ENCODE measurements around the gene PVALEF. TPM values are rescaled to one million over a fixed set of nuclear protein-coding genes. Genes with fewer than 3 reads are reported as not detected.

Gene PVALEF
- total RNA-seq, 1 experiment from 2014 or later: not detected

DNA sequence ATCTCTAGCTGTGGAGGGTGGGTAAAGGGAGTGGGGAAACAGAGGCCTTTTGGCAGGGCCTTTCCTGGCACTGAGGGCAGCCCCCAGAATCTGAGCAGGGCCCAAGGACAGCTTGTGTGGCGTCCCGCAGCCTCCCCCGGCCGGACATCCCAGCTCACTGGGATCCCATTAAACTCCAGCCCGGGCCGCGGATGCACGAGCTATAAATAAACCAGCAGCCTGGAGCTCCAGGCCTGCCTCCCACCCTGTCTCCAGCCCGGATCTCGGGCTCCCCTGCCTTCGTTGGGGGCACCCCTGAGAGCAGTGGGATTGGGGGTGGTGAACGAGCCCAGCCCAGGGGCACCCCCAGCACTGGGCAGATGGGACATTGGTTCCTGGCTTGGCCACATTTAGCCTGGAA lies 14.6 kb downstream of the PVALEF start:
- POLR2A ChIA-PET: no interaction called here
- CTCF ChIA-PET: interaction anchor here (0.5 to 0.6 kb wide), 2 partner anchors 32 to 65 kb away, joined by 3 to 10 read pairs; no protein-coding TSS in a partner anchor

DNA sequence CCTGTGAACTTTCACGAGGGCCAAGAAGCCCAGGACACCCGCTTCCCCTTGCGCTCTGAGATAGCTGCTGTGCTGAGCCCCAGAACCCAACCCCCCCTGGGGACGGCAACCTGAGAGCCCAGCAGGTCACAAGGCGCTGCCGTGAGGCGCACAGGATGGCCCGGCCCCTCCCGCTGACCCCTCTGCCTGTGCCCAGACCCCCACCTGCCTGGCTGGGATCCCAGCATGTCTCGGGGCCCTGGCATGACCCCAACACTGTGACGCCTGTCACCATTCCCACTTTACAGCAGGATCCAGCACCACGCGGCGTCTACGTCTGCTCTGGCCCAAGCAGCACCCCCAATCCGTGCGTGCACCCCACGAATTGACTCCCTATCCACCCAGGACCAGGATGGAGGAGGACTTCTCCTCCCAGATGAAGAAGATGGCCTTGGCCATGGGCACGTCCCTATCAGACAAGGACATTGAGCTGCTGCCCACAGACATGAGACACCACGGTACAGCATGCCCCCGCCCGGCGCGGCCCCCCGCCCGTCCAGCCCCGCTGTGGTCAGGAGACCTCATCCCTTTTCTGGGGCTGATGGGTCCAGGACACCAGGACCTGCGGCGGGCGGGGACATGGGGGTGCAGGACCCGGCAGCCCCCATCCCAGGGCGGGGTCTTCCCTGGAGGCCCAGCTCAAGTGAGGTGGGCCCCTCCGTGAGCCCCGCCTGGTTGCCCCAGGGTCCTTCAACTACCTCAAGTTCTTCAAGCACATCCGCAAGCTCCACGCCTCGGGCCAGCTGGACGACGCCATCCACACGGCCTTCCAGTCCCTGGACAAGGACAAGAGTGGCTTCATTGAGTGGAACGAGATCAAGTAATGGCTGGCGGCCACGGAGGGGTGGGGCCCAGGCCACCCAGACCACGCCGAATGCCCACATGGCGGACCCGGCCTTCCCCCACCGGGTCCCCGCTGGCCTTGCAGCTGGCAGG lies 15.8 kb downstream of the PVALEF start:
- Histone ChIP-seq H3K36me3 (ENCODE audit: control insufficient read depth, insufficient read depth, low read length) (no peaks in the 10 kb centered on the region), H3K27me3 (ENCODE audit: control insufficient read depth, insufficient read depth, low read length) (no peaks in the 10 kb centered on the region), H3K4me3 (ENCODE audit: low read depth in 2 of 2, low read length in 2 of 2) (no peak overlapping the region), H3K27ac (ENCODE audit: low read length) (no peak overlapping the region), H3K9me3 (ENCODE audit: control insufficient read depth, insufficient read depth, low read depth, low read length) (no peaks in the 10 kb centered on the region), H3K4me1 (ENCODE audit: control insufficient read depth, insufficient read depth, low read length) (no peaks in the 10 kb centered on the region; the same call in 1 of the 2 replicates)
- ATAC-seq (no peak), DNase-seq (ENCODE audit: low read depth, low spot score) (no peak)
- TF ChIP-seq, protein P1, sequence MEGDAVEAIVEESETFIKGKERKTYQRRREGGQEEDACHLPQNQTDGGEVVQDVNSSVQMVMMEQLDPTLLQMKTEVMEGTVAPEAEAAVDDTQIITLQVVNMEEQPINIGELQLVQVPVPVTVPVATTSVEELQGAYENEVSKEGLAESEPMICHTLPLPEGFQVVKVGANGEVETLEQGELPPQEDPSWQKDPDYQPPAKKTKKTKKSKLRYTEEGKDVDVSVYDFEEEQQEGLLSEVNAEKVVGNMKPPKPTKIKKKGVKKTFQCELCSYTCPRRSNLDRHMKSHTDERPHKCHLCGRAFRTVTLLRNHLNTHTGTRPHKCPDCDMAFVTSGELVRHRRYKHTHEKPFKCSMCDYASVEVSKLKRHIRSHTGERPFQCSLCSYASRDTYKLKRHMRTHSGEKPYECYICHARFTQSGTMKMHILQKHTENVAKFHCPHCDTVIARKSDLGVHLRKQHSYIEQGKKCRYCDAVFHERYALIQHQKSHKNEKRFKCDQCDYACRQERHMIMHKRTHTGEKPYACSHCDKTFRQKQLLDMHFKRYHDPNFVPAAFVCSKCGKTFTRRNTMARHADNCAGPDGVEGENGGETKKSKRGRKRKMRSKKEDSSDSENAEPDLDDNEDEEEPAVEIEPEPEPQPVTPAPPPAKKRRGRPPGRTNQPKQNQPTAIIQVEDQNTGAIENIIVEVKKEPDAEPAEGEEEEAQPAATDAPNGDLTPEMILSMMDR (IDR thresholded peaks at IDR 0.05): no peak
- no peak for TF ChIP-seq TCF7L2 (IDR thresholded peaks at IDR 0.05; ENCODE audit: low read depth, low read length)
- TF ChIP-seq POLR2AphosphoS5 (IDR thresholded peaks at IDR 0.05; ENCODE audit: low read depth, low read length): no peak
- TF ChIP-seq, protein P2, sequence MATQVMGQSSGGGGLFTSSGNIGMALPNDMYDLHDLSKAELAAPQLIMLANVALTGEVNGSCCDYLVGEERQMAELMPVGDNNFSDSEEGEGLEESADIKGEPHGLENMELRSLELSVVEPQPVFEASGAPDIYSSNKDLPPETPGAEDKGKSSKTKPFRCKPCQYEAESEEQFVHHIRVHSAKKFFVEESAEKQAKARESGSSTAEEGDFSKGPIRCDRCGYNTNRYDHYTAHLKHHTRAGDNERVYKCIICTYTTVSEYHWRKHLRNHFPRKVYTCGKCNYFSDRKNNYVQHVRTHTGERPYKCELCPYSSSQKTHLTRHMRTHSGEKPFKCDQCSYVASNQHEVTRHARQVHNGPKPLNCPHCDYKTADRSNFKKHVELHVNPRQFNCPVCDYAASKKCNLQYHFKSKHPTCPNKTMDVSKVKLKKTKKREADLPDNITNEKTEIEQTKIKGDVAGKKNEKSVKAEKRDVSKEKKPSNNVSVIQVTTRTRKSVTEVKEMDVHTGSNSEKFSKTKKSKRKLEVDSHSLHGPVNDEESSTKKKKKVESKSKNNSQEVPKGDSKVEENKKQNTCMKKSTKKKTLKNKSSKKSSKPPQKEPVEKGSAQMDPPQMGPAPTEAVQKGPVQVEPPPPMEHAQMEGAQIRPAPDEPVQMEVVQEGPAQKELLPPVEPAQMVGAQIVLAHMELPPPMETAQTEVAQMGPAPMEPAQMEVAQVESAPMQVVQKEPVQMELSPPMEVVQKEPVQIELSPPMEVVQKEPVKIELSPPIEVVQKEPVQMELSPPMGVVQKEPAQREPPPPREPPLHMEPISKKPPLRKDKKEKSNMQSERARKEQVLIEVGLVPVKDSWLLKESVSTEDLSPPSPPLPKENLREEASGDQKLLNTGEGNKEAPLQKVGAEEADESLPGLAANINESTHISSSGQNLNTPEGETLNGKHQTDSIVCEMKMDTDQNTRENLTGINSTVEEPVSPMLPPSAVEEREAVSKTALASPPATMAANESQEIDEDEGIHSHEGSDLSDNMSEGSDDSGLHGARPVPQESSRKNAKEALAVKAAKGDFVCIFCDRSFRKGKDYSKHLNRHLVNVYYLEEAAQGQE (IDR thresholded peaks at IDR 0.05; ENCODE audit: insufficient read depth in 1 of 2, low read depth in 2 of 2, low read length in 1 of 2): no peak
- ChIA-PET POLR2A (no interaction called here), CTCF (no interaction called here)
- in situ Hi-C loops (cut with HindIII; ENCODE audit: low pct_unique_long_range_greater_than_20kb, low sequenced_read_pairs): no loop called here
- intact Hi-C loops (cut with micrococcal nuclease; ENCODE audit: unreplicated experiment): loop anchor here (5.0 kb wide), 1 partner anchor 39 kb away; no protein-coding TSS in a partner anchor
- BruUV-seq (replicated peaks): no TSS peak

More for the DNA sequence above, 14.6 kb downstream of the PVALEF start:
- in situ Hi-C loops (cut with HindIII; ENCODE audit: low pct_unique_long_range_greater_than_20kb, low sequenced_read_pairs): no loop called here
- intact Hi-C loops (cut with micrococcal nuclease; ENCODE audit: unreplicated experiment): loop anchor here (5.0 kb wide), 1 partner anchor 38 kb away; no protein-coding TSS in a partner anchor
- H3K27me3 ChIP-seq (ENCODE audit: control insufficient read depth, insufficient read depth, low read length): no peaks in the 10 kb centered on the region
- BruUV-seq (replicated peaks): no TSS peak
- H3K27ac ChIP-seq (ENCODE audit: low read length): no peak overlapping the region
- DNase-seq (ENCODE audit: low read depth, low spot score): no peak
- ATAC-seq: no peak
- no peak for TF ChIP-seq POLR2AphosphoS5 (IDR thresholded peaks at IDR 0.05; ENCODE audit: low read depth, low read length)
- TF ChIP-seq, protein P2 (IDR thresholded peaks at IDR 0.05; ENCODE audit: insufficient read depth in 1 of 2, low read depth in 2 of 2, low read length in 1 of 2): no peak
- no peak for TF ChIP-seq TCF7L2 (IDR thresholded peaks at IDR 0.05; ENCODE audit: low read depth, low read length)
- TF ChIP-seq SIN3A (IDR thresholded peaks at IDR 0.05; ENCODE audit: borderline replicate concordance, insufficient read depth, low read depth, low read length): no peak
- TF ChIP-seq, protein P1 (IDR thresholded peaks at IDR 0.05): no peak
- no peaks in the 10 kb centered on the region for H3K9me3 ChIP-seq (ENCODE audit: control insufficient read depth, insufficient read depth, low read depth, low read length)
- H3K36me3 ChIP-seq (ENCODE audit: control insufficient read depth, insufficient read depth, low read length): no peaks in the 10 kb centered on the region
- H3K4me1 ChIP-seq (ENCODE audit: control insufficient read depth, insufficient read depth, low read length): no peaks in the 10 kb centered on the region; the same call in 1 of the 2 replicates
- no peak overlapping the region for H3K4me3 ChIP-seq (ENCODE audit: low read depth in 2 of 2, low read length in 2 of 2)

Measured in Panc1 (cell line).